ENCODE measurements around the gene SPRYD3.

Gene SPRYD3

DNA sequence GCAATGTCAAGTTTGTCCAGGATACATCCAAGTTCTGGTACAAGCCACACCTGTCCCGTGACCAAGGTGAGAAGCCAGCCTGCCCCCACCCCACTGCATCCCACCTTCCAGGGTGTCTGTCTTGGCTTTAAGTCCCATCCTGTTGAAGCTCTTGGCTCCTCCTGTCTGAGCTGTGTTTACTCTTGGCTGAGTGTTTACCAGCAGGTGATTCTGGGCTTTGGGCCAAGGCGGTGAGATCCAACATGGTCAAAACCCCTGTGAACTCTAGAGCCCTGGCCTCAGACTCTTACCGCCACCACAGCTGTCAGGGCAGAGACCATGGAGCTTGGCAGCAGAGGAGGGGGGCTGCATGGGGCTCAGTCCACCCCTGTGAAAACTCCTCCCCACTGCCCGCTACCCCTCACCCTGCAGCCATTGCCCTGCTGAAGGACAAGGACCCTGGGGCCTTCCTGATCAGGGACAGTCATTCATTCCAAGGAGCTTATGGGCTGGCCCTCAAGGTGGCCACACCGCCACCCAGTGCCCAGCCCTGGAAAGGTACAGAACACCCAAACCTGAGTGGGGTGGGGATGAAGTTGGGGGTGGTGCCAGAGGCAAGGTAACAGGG is 17.7 kb downstream of the SPRYD3 start:
- TF ChIP-seq, protein P1, sequence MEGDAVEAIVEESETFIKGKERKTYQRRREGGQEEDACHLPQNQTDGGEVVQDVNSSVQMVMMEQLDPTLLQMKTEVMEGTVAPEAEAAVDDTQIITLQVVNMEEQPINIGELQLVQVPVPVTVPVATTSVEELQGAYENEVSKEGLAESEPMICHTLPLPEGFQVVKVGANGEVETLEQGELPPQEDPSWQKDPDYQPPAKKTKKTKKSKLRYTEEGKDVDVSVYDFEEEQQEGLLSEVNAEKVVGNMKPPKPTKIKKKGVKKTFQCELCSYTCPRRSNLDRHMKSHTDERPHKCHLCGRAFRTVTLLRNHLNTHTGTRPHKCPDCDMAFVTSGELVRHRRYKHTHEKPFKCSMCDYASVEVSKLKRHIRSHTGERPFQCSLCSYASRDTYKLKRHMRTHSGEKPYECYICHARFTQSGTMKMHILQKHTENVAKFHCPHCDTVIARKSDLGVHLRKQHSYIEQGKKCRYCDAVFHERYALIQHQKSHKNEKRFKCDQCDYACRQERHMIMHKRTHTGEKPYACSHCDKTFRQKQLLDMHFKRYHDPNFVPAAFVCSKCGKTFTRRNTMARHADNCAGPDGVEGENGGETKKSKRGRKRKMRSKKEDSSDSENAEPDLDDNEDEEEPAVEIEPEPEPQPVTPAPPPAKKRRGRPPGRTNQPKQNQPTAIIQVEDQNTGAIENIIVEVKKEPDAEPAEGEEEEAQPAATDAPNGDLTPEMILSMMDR (IDR thresholded peaks at IDR 0.05; ENCODE audit: unreplicated experiment in 3 of 3): no peak
- Mint-ChIP-seq H3K4me3 (no peak overlapping the region), H3K4me1 (peaks cover 49% of the 10 kb centered on the region), H3K27ac (peak overlapping the region in 2 of 3 experiments; percentile 19 to 80), H3K9me3 (no peaks in the 10 kb centered on the region), H3K27me3 (ENCODE audit: low read depth) (no peaks in the 10 kb centered on the region), H3K36me3 (ENCODE audit: low read depth) (peaks cover 34% of the 10 kb centered on the region)

DNA sequence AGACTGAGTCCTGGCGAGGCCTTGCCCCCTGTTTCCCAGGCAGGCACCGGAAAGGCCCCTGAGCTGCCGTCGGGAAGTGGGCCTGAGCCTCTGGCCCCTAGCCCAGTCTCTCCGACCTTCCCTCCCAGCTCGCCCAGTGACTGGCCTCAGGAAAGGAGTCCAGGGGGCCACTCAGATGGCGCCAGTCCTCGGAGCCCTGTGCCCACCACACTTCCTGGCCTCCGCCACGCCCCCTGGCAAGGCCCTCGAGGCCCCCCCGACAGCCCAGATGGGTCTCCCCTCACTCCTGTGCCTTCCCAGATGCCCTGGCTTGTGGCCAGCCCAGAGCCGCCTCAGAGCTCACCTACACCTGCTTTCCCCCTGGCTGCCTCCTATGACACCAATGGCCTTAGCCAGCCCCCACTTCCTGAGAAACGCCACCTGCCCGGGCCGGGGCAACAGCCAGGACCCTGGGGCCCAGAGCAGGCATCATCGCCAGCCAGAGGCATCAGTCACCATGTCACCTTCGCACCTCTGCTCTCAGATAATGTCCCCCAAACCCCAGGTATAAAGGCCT is 18.4 kb downstream of the SPRYD3 start:
- TF ChIP-seq, protein P1 (IDR thresholded peaks at IDR 0.05; ENCODE audit: unreplicated experiment in 3 of 3): no peak
- Mint-ChIP-seq H3K27me3 (ENCODE audit: low read depth) (no peaks in the 10 kb centered on the region), H3K4me3 (no peak overlapping the region), H3K27ac (peak overlapping the region in 1 of 3 experiments; percentile 80), H3K36me3 (ENCODE audit: low read depth) (peaks cover 37% of the 10 kb centered on the region), H3K4me1 (peaks cover 44% of the 10 kb centered on the region), H3K9me3 (no peaks in the 10 kb centered on the region)

DNA sequence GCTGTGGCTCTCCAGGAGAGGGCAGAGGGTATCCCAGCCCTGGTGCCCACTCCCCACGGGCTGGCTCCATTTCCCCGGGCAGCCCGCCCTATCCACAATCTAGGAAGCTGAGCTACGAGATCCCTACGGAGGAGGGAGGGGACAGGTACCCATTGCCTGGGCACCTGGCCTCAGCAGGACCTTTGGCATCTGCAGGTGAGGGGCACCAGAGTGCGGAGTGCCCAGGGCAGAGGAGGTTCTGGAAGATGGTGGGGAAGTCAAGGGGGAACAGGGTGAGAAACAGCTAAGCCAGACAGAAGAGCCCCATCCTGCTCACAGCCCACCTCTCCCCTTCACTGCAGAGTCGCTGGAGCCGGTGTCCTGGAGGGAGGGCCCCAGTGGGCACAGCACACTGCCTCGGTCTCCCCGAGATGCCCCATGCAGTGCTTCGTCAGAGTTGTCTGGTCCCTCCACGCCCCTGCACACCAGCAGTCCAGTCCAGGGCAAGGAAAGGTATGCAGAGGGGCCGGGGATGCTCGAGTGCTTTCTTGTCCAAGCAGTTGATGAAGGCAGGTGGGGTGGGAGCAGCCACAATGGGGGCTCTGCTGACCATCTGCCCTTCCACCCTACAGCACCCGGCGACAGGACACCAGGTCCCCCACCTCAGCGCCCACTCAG is 19.0 kb downstream of the SPRYD3 start:
- H3K4me1 Mint-ChIP-seq: peaks cover 46% of the 10 kb centered on the region
- no peak overlapping the region for H3K4me3 Mint-ChIP-seq
- no peak overlapping the region for H3K27ac Mint-ChIP-seq
- H3K9me3 Mint-ChIP-seq: no peaks in the 10 kb centered on the region
- TF ChIP-seq, protein P1 (IDR thresholded peaks at IDR 0.05; ENCODE audit: unreplicated experiment in 3 of 3): no peak
- H3K36me3 Mint-ChIP-seq (ENCODE audit: low read depth): peaks cover 37% of the 10 kb centered on the region
- H3K27me3 Mint-ChIP-seq (ENCODE audit: low read depth): no peaks in the 10 kb centered on the region

DNA sequence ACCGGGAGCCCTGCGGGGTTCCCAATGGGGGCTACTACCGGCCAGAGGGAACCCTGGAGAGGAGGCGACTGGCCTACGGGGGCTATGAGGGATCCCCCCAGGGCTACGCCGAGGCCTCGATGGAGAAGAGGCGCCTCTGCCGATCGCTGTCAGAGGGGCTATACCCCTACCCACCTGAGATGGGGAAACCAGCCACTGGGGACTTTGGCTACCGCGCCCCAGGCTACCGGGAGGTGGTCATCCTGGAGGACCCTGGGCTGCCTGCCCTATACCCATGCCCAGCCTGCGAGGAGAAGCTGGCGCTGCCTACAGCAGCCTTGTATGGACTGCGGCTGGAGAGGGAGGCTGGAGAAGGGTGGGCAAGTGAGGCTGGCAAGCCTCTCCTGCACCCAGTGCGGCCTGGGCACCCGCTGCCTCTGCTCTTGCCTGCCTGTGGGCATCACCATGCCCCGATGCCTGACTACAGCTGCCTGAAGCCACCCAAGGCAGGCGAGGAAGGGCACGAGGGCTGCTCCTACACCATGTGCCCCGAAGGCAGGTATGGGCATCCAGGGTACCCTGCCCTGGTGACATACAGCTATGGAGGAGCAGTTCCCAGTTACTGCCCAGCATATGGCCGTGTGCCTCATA is 19.6 kb downstream of the SPRYD3 start:
- no peaks in the 10 kb centered on the region for H3K27me3 Mint-ChIP-seq (ENCODE audit: low read depth)
- TF ChIP-seq, protein P1 (IDR thresholded peaks at IDR 0.05; ENCODE audit: unreplicated experiment in 3 of 3): no peak
- no peak overlapping the region for H3K4me3 Mint-ChIP-seq
- no peak overlapping the region for H3K27ac Mint-ChIP-seq
- no peaks in the 10 kb centered on the region for H3K9me3 Mint-ChIP-seq
- peaks cover 30% of the 10 kb centered on the region for H3K36me3 Mint-ChIP-seq (ENCODE audit: low read depth)
- H3K4me1 Mint-ChIP-seq: peaks cover 44% of the 10 kb centered on the region

DNA sequence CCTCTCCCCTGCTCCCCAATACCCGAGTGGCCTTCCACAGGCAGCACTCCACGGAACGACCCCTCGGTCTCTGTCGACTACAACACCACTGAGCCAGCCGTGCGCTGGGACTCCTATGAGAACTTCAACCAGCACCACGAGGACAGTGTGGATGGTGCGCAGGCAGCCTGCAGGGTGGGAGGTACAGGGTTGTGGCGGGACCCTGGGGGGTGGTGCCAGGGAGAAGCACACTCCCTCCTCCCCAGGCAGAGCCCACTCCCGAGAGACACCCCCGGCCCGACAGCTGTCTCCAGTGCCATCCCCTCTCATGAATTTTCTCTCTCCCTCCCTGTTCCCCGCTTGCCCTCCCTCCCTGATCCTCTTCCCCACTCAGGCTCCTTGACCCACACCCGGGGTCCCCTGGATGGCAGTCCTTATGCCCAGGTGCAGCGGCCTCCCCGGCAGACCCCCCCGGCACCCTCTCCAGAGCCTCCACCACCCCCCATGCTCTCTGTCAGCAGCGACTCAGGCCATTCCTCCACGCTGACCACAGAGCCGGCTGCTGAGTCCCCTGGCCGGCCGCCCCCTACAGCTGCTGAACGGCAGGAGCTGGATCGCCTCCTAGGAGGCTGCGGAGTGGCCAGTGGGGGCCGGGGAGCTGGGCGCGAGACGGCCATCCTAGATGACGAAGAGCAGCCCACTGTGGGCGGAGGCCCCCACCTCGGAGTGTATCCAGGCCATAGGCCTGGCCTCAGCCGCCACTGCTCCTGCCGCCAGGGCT is 20.3 kb downstream of the SPRYD3 start:
- Mint-ChIP-seq H3K27me3 (ENCODE audit: low read depth) (no peaks in the 10 kb centered on the region), H3K27ac (no peak overlapping the region)

More for the DNA sequence above, 20.3 kb downstream of the SPRYD3 start:
- Mint-ChIP-seq H3K36me3 (ENCODE audit: low read depth) (peaks cover 23% of the 10 kb centered on the region), H3K4me3 (no peak overlapping the region), H3K4me1 (peaks cover 43% of the 10 kb centered on the region), H3K9me3 (no peaks in the 10 kb centered on the region)
- TF ChIP-seq, protein P1 (IDR thresholded peaks at IDR 0.05; ENCODE audit: unreplicated experiment in 3 of 3): no peak
